GM12878 (cell line): Measurements from ENCODE around the gene VPS33B. TPM values are rescaled to one million over a fixed set of nuclear protein-coding genes. Genes with fewer than 3 reads are reported as not detected.

Source experiments
- CREM ChIP-seq: IDR thresholded peaks from 2 replicates; pipeline ENCODE4 v1.6.1; 2014; ENCODE audit warnings: antibody characterized with exemption, low read depth
- FOXK2 ChIP-seq: fragments of 450-650 bp; IDR thresholded peaks from 2 replicates; pipeline ENCODE4 v1.6.1; 2017; ENCODE audit warnings: mild to moderate bottlenecking, moderate library complexity
- HSF1 ChIP-seq: fragments of 150-350 bp; IDR thresholded peaks from 2 replicates; pipeline ENCODE4 v1.6.1; 2014; ENCODE audit warnings: mild to moderate bottlenecking, low read depth, low read length
- IKZF1 ChIP-seq: fragments of 450-650 bp; conservative IDR thresholded peaks from 2 replicates; pipeline ENCODE4 v1.6.1; 2017; ENCODE audit warnings: antibody characterized with exemption, mild to moderate bottlenecking
- IKZF2 ChIP-seq, 2 experiments: fragments of 450-650 bp; IDR thresholded peaks; 2 replicates each; pipeline ENCODE4 v1.6.1; 2017; ENCODE audit warnings: mild to moderate bottlenecking in 2 of 2, moderate library complexity in 2 of 2
- IRF4 ChIP-seq: IDR thresholded peaks from 2 replicates; pipeline ENCODE4 v1.6.1; 2011; ENCODE audit warnings: low read depth, low read length
- MEF2B ChIP-seq: fragments of 450-650 bp; IDR thresholded peaks from 2 replicates; pipeline ENCODE4 v1.6.1; 2018; ENCODE audit warnings: mild to moderate bottlenecking, moderate library complexity; ENCODE audit not compliant: partially characterized antibody, poor library complexity, severe bottlenecking
- MXI1 ChIP-seq: fragments of 150-350 bp; IDR thresholded peaks from 2 replicates; pipeline ENCODE4 v1.6.1; 2011; ENCODE audit warnings: low read depth, mild to moderate bottlenecking, inconsistent platforms, low read length, improper control_type of control experiment
- NR2C2 ChIP-seq: IDR thresholded peaks from 2 replicates; pipeline ENCODE4 v1.6.1; 2011; ENCODE audit warnings: borderline replicate concordance, low read depth; ENCODE audit not compliant: control insufficient read depth, insufficient read length
- POU2F2 ChIP-seq: IDR thresholded peaks from 3 replicates; pipeline ENCODE4 v1.6.1; 2011; ENCODE audit warnings: low read depth, mild to moderate bottlenecking, low read length, borderline replicate concordance
- PRDM15 ChIP-seq: fragments of 450-650 bp; formaldehyde crosslinking; IDR thresholded peaks from 2 replicates; pipeline ENCODE4 v1.4.0; 2020; ENCODE audit warnings: mild to moderate bottlenecking, moderate library complexity
- SKIL ChIP-seq: fragments of 450-650 bp; IDR thresholded peaks from 2 replicates; pipeline ENCODE4 v1.6.1; 2017; ENCODE audit warnings: mild to moderate bottlenecking, low read depth, inconsistent platforms; ENCODE audit not compliant: poor library complexity, severe bottlenecking
- SMAD1 ChIP-seq: fragments of 450-650 bp; IDR thresholded peaks from 2 replicates; pipeline ENCODE4 v1.6.1; 2018; ENCODE audit warnings: mild to moderate bottlenecking, low read depth; ENCODE audit not compliant: partially characterized antibody
- SMAD5 ChIP-seq: IDR thresholded peaks from 2 replicates; pipeline ENCODE4 v1.6.1; 2016; ENCODE audit warnings: antibody characterized with exemption, low read depth
- SREBF1 ChIP-seq: IDR thresholded peaks from 2 replicates; pipeline ENCODE4 v1.6.1; 2012; ENCODE audit warnings: mild to moderate bottlenecking, low read length
- STAT1 ChIP-seq: fragments of 450-650 bp; conservative IDR thresholded peaks from 2 replicates; pipeline ENCODE4 v1.6.1; 2014; ENCODE audit warnings: antibody characterized with exemption, mild to moderate bottlenecking
- TBL1XR1 ChIP-seq: IDR thresholded peaks from 2 replicates; pipeline ENCODE4 v1.6.1; 2012; ENCODE audit warnings: low read depth, low read length, improper control_type of control experiment
- ZBED1 ChIP-seq: IDR thresholded peaks from 2 replicates; pipeline ENCODE4 v1.6.1; 2016; ENCODE audit warnings: borderline replicate concordance
- ZBTB40 ChIP-seq: fragments of 450-650 bp; IDR thresholded peaks from 2 replicates; pipeline ENCODE4 v1.6.1; 2016; ENCODE audit warnings: mild to moderate bottlenecking, moderate library complexity, borderline replicate concordance
- polyA plus RNA-seq, 11 experiments: library from polyadenylated mRNA; depleted of rRNA in 4 of 11; unstranded in 6 of 11; stranded (reverse) in 5 of 11; fragments of >200 nt; fragmentation: Nextera tagmentation in 4 of 11; fragmentation: Illumina TruSeq in 1 of 11; extraction: Ambion mirVana in 4 of 11; extraction: Trizol in 1 of 11; gene quantifications; 1 replicate in 1 of 11; 2 replicates in 10 of 11; pipeline versions ENCODE4 v1.2.1 to v1.2.3, GENCODE V29; 2011 to 2016; ENCODE audit warnings: inconsistent platforms in 2 of 11, missing spikeins in 2 of 11, low read depth in 1 of 11
- total RNA-seq, 4 experiments: library from RNA; depleted of rRNA in 3 of 4; stranded (reverse); fragments of >200 nt in 3 of 4; fragmentation: Illumina TruSeq in 1 of 4; extraction: Trizol in 1 of 4; gene quantifications; 2 replicates each; pipeline versions ENCODE4 v1.2.1 to v1.2.3, GENCODE V29; 2013 to 2021

Gene VPS33B
- total and polyA plus RNA-seq, 10 of the 15 experiments (the other 5 are each of a cell fraction or from before 2014, with no cell fraction given) = 11.4 to 21.5 (median 15.2) TPM

- no peak for TF ChIP-seq ZBTB40
- TF ChIP-seq SMAD1 = no peak
- no peak for TF ChIP-seq FOXK2
- no peak for TF ChIP-seq MXI1
- no peak for TF ChIP-seq SKIL
- no peak for TF ChIP-seq PRDM15 (CRISPR knock-in tag)
- TF ChIP-seq MEF2B = no peak
- TF ChIP-seq STAT1 = no peak
- TF ChIP-seq TBL1XR1 = no peak
- no peak for TF ChIP-seq IRF4
- no peak for TF ChIP-seq CREM
- peak; percentile 16; the same call in 1 of the 2 replicates for TF ChIP-seq IKZF1
- no peak for TF ChIP-seq SREBF1
- TF ChIP-seq IKZF2 (IDR thresholded peaks at IDR 0.05) = no peak
- TF ChIP-seq ZBED1 = no peak
- TF ChIP-seq NR2C2 = no peak
- TF ChIP-seq HSF1 = no peak
- TF ChIP-seq SMAD5 = no peak
- no peak for TF ChIP-seq POU2F2
These were observed 65.9 kb downstream of the VPS33B start (continued) for GRCh38 chr15:90956274-90957030.
